ENCODE data around the gene MCU.

MCU gene

GRCh38 chr10:72858067-72858466 is 166.1 kb downstream of the MCU start:
- no peak for TF ChIP-seq Cebpa-rat (IDR thresholded peaks at IDR 0.05)
- Histone ChIP-seq H3K9ac (no peak overlapping the region), H3K27ac (no peak overlapping the region), H3K4me3 (no peak overlapping the region), H3K9me3 (replicated peaks in 1 of 11) (peaks cover 0 to 5% (median 0%) of the 10 kb centered on the region in 11 experiments; a peak in 2 of 22 replicates), H3K36me3 (peaks cover 20 to 53% (median 29%) of the 10 kb centered on the region in 11 experiments; a peak in 20 of 22 replicates), H3K4me2 (no peak overlapping the region), H3K4me1 (no peaks in the 10 kb centered on the region), H4K20me1 (no peaks in the 10 kb centered on the region), H3K27me3 (no peaks in the 10 kb centered on the region)

- Histone ChIP-seq H3K4me2 (no peak overlapping the region), H3K9me3 (replicated peaks in 1 of 11) (no peaks in the 10 kb centered on the region), H3K4me1 (no peaks in the 10 kb centered on the region), H3K27me3 (no peaks in the 10 kb centered on the region), H3K9ac (no peak overlapping the region), H4K20me1 (no peaks in the 10 kb centered on the region), H3K27ac (no peak overlapping the region), H3K36me3 (peaks cover 20 to 85% (median 37%) of the 10 kb centered on the region in 11 experiments; a peak in 20 of 22 replicates), H3K4me3 (no peak overlapping the region)
- no peak for TF ChIP-seq Cebpa-rat (IDR thresholded peaks at IDR 0.05)
These were observed 171.0 kb downstream of the MCU start for GRCh38 chr10:72862957-72863356.

- no peak for TF ChIP-seq Cebpa-rat (IDR thresholded peaks at IDR 0.05)
- no peak overlapping the region for H3K4me3 ChIP-seq
- H3K4me1 ChIP-seq, result peaks cover 0 to 6% (median 0%) of the 10 kb centered on the region in 10 experiments; a peak in 1 of 20 replicates
- no peaks in the 10 kb centered on the region for H4K20me1 ChIP-seq
- peaks cover 11 to 26% (median 17%) of the 10 kb centered on the region in 11 experiments; a peak in 21 of 22 replicates for H3K9me3 ChIP-seq (replicated peaks in 1 of 11)
- H3K27ac ChIP-seq, result no peak overlapping the region
- no peak overlapping the region for H3K9ac ChIP-seq
- peaks cover 37 to 65% (median 49%) of the 10 kb centered on the region in 11 experiments for H3K36me3 ChIP-seq
- no peak overlapping the region for H3K4me2 ChIP-seq
- H3K27me3 ChIP-seq, result no peaks in the 10 kb centered on the region
These were observed 183.5 kb downstream of the MCU start for GRCh38 chr10:72875250-72876055.

GRCh38 chr10:72879245-72879644 is 187.3 kb downstream of the MCU start:
- TF ChIP-seq Cebpa-rat (IDR thresholded peaks at IDR 0.05), result no peak
- no peaks in the 10 kb centered on the region for H4K20me1 ChIP-seq
- H3K4me2 ChIP-seq, result no peak overlapping the region
- H3K4me3 ChIP-seq, result no peak overlapping the region
- peaks cover 0 to 7% (median 3%) of the 10 kb centered on the region in 10 experiments; a peak in 9 of 20 replicates for H3K4me1 ChIP-seq
- H3K9me3 ChIP-seq (replicated peaks in 1 of 11), result peaks cover 39 to 56% (median 50%) of the 10 kb centered on the region in 11 experiments
- H3K27me3 ChIP-seq, result no peaks in the 10 kb centered on the region
- H3K36me3 ChIP-seq, result peaks cover 19 to 71% (median 60%) of the 10 kb centered on the region in 11 experiments; a peak in 21 of 22 replicates
- no peak overlapping the region for H3K27ac ChIP-seq
- no peak overlapping the region for H3K9ac ChIP-seq

DNA sequence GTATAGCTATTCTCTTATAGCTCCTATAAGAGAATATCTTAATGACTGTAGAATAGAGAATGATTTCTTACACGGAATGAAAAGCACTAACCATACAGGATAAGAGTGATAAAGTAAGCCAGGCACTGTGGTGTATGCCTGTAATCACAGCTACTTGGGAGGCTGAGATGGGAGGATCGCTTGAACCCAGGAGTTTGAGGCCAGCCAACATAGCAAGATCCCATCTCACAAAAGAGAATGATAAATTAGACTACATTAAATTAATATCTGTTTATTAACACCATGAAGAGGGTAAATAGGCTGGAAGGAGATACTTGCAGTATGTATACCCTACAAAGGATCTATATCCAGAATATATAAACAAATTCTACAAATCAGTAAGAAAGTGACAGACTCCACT is 189.3 kb downstream of the MCU start:
- H3K27me3 ChIP-seq, result no peaks in the 10 kb centered on the region
- no peak overlapping the region for H3K4me3 ChIP-seq
- H3K36me3 ChIP-seq, result peaks cover 19 to 89% (median 78%) of the 10 kb centered on the region in 11 experiments; a peak in 21 of 22 replicates
- H3K4me2 ChIP-seq, result no peak overlapping the region
- TF ChIP-seq Cebpa-rat (IDR thresholded peaks at IDR 0.05), result no peak
- peaks cover 39 to 61% (median 54%) of the 10 kb centered on the region in 11 experiments for H3K9me3 ChIP-seq (replicated peaks in 1 of 11)
- no peak overlapping the region for H3K9ac ChIP-seq
- peaks cover 13 to 28% (median 22%) of the 10 kb centered on the region in 10 experiments for H3K4me1 ChIP-seq
- H4K20me1 ChIP-seq, result no peaks in the 10 kb centered on the region
- H3K27ac ChIP-seq, result no peak overlapping the region

DNA sequence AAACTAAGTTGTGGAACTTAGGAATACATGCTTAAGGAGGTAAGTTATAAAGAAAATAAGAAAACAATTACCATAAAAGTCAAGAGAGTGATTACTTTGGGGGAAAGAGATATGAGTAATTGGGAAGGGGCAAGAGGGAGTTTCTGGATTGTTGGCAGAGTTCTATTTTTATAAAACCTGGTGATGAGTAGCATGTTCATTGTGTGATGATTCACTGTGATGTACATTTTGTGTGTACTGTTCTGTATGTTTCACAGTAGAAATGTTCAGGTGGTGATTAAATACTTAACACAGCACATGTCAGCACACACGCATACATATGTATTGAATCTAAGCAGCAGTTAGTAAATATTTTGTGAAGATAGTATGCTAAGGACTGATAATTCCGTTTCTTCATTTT is 191.9 kb downstream of the MCU start:
- Histone ChIP-seq H3K4me3 (no peak overlapping the region), H3K4me2 (0 out of 22 replicates have a peak overlapping the region, but pooled peaks of 1 of the 11 experiments have one; percentile 89), H3K27me3 (no peaks in the 10 kb centered on the region), H3K9me3 (replicated peaks in 1 of 11) (peaks cover 36 to 61% (median 53%) of the 10 kb centered on the region in 11 experiments), H4K20me1 (no peaks in the 10 kb centered on the region), H3K36me3 (peaks cover 10 to 76% (median 64%) of the 10 kb centered on the region in 11 experiments; a peak in 21 of 22 replicates), H3K9ac (no peak overlapping the region), H3K27ac (no peak overlapping the region), H3K4me1 (peaks cover 30 to 53% (median 47%) of the 10 kb centered on the region in 10 experiments)
- TF ChIP-seq Cebpa-rat (IDR thresholded peaks at IDR 0.05), result no peak

DNA sequence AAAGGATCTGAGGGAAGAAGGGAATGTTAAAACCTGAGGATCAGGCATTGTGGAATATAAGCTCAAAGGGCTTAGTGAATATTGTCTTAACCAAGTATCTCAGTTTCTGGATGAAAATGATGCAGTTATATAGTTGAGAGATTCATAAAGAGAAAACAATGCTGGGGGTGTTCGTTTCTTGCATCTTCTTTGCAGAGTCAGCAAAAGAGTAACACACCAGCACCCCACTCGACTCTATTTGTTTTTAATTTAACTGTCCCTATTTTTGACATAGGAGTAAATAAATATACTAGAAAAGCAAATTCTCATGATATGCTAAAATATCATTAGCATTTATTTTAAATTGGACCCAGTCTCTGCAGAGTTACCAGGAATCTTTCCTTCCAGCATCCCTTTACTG is 194.0 kb downstream of the MCU start:
- Histone ChIP-seq H3K4me3 (peak overlapping the region in 5 of 10 experiments; percentile 2 to 65 (median 52); a peak in 5 of 20 replicates), H3K9ac (peak overlapping the region in 4 of 11 experiments; percentile 73 to 79 (median 74); a peak in 4 of 22 replicates), H3K4me1 (peaks cover 30 to 60% (median 50%) of the 10 kb centered on the region in 10 experiments), H3K9me3 (replicated peaks in 1 of 11) (peaks cover 20 to 58% (median 46%) of the 10 kb centered on the region in 11 experiments), H3K27me3 (no peaks in the 10 kb centered on the region), H3K4me2 (peak overlapping the region; percentile 76 to 98 (median 89); a peak in 21 of 22 replicates), H4K20me1 (no peaks in the 10 kb centered on the region), H3K27ac (peak overlapping the region in 10 of 11 experiments; percentile 82 to 97 (median 86); a peak in 19 of 22 replicates), H3K36me3 (peaks cover 0 to 67% (median 53%) of the 10 kb centered on the region in 11 experiments; a peak in 19 of 22 replicates)
- TF ChIP-seq Cebpa-rat (IDR thresholded peaks at IDR 0.05), result no peak

DNA sequence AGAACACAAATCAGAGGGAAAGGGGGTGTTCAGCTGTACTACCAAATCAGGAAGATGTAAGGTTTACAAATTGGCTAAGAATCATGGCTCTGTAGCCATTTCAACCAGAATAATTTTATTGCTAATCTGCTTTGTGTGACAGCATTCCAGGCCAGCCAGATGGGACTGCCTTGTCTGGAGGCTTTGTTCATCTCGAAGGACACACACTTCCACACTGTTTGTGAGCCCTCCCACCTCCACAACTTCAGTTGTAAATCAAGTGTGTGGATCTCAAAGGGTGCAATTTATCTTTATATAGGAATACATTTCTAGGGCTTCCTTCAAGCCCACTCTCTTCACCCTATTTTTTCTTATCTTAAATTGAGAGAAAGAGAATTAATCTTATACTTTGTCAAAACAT is 194.7 kb downstream of the MCU start:
- no peaks in the 10 kb centered on the region for H4K20me1 ChIP-seq
- peak overlapping the region; percentile 42 to 65 (median 52); a peak in 19 of 20 replicates for H3K4me3 ChIP-seq
- no peaks in the 10 kb centered on the region for H3K27me3 ChIP-seq
- H3K9me3 ChIP-seq (replicated peaks in 1 of 11), result peaks cover 14 to 51% (median 40%) of the 10 kb centered on the region in 11 experiments
- H3K4me2 ChIP-seq, result peak overlapping the region; percentile 76 to 98 (median 89)
- H3K36me3 ChIP-seq, result peaks cover 0 to 60% (median 46%) of the 10 kb centered on the region in 11 experiments; a peak in 19 of 22 replicates
- peaks cover 30 to 60% (median 50%) of the 10 kb centered on the region in 10 experiments for H3K4me1 ChIP-seq
- peak overlapping the region; percentile 20 to 97 (median 86); a peak in 21 of 22 replicates for H3K27ac ChIP-seq
- no peak for TF ChIP-seq Cebpa-rat (IDR thresholded peaks at IDR 0.05)
- H3K9ac ChIP-seq, result peak overlapping the region in 10 of 11 experiments; percentile 61 to 79 (median 73); a peak in 19 of 22 replicates

DNA sequence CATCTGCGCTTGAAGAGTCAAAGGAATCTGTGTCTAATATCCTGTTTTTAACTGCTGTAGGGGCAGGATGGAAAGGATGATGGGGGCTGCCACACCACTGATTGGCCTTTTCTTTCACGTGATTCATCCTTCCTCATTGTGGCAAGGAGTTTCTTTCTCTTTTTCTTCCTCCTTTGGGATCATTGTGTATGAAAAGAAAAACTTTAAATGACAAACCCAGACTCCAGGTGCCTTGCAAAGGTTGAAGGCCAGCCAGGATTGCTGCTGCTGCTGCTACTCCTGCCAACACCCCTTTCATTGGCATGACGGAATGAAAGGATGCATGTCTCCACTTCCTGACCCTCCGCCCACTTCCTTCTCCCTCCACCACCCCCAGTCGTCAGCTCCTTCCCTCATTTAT is 195.1 kb downstream of the MCU start:
- H3K27ac ChIP-seq, result peak overlapping the region; percentile 20 to 97 (median 86); a peak in 21 of 22 replicates

More for the DNA sequence above, 195.1 kb downstream of the MCU start:
- peak overlapping the region; percentile 42 to 65 (median 52) for H3K4me3 ChIP-seq
- peak overlapping the region in 10 of 11 experiments; percentile 61 to 79 (median 73); a peak in 19 of 22 replicates for H3K9ac ChIP-seq
- peaks cover 9 to 47% (median 35%) of the 10 kb centered on the region in 11 experiments; a peak in 21 of 22 replicates for H3K9me3 ChIP-seq (replicated peaks in 1 of 11)
- H3K4me2 ChIP-seq, result peak overlapping the region; percentile 76 to 98 (median 89)
- no peaks in the 10 kb centered on the region for H4K20me1 ChIP-seq
- H3K4me1 ChIP-seq, result peaks cover 30 to 60% (median 50%) of the 10 kb centered on the region in 10 experiments
- peak in 1 of 11 experiments; percentile 11; a peak in 1 of 22 replicates for TF ChIP-seq Cebpa-rat (IDR thresholded peaks at IDR 0.05)
- H3K27me3 ChIP-seq, result no peaks in the 10 kb centered on the region
- peaks cover 0 to 56% (median 42%) of the 10 kb centered on the region in 11 experiments; a peak in 18 of 22 replicates for H3K36me3 ChIP-seq
